NT2/D1 (cell line): ENCODE data around the gene ARHGEF18.

Experiments
- DNase-seq: peaks from one replicate; pipeline ENCODE4 v3.0.0-alpha.2; 2011; ENCODE audit warnings: low read depth, low spot score
- H3K27me3 ChIP-seq: 2 replicates; pipeline ENCODE4 v1.6.0; 2011; ENCODE audit warnings: mild to moderate bottlenecking; ENCODE audit not compliant: insufficient read length, insufficient read depth
- H3K36me3 ChIP-seq: 2 replicates; pipeline ENCODE4 v1.6.1; 2011; ENCODE audit warnings: mild to moderate bottlenecking, low read length, mixed read lengths; ENCODE audit not compliant: insufficient read depth, insufficient read length
- H3K4me1 ChIP-seq: 2 replicates; pipeline ENCODE4 v1.5.1; 2011; ENCODE audit not compliant: insufficient read depth, insufficient read length
- H3K4me3 ChIP-seq: 2 replicates; pipeline ENCODE4 v1.5.1; 2011; ENCODE audit warnings: low read depth; ENCODE audit not compliant: insufficient read length
- H3K9ac ChIP-seq: 2 replicates; pipeline ENCODE4 v1.6.0; 2011; ENCODE audit warnings: low read depth; ENCODE audit not compliant: insufficient read length
- H3K9me3 ChIP-seq: 2 replicates; pipeline ENCODE4 v1.5.1; 2011; ENCODE audit warnings: mild to moderate bottlenecking, low read length; ENCODE audit not compliant: insufficient read depth
- SUZ12 ChIP-seq: IDR thresholded peaks from 2 replicates; pipeline ENCODE4 v1.6.1; 2011; ENCODE audit not compliant: insufficient read length, insufficient read depth; ENCODE audit errors: extremely low read depth
- YY1 ChIP-seq: IDR thresholded peaks from 2 replicates; pipeline ENCODE4 v1.6.1; 2011; ENCODE audit not compliant: insufficient read length, insufficient read depth
- ZNF274 ChIP-seq: IDR thresholded peaks from 2 replicates; pipeline ENCODE4 v1.6.1; 2011; ENCODE audit warnings: mild to moderate bottlenecking, low read depth, low read length

The ARHGEF18 gene

GRCh38 chr19:7349961-7350711, 1.4 kb downstream of the ARHGEF18 start:
- Histone ChIP-seq H3K9ac (no peak overlapping the region), H3K9me3 (peaks cover 13% of the 10 kb centered on the region; the same call in 1 of the 2 replicates), H3K4me1 (no peaks in the 10 kb centered on the region), H3K27me3 (no peaks in the 10 kb centered on the region), H3K4me3 (no peak overlapping the region), H3K36me3 (no peaks in the 10 kb centered on the region)
- DNase-seq, result no peak
- TF ChIP-seq YY1 (no peak), ZNF274 (no peak), SUZ12 (no peak)

- Histone ChIP-seq H3K4me3 (no peak overlapping the region), H3K36me3 (no peaks in the 10 kb centered on the region), H3K9me3 (peaks cover 13% of the 10 kb centered on the region; the same call in 1 of the 2 replicates), H3K9ac (no peak overlapping the region), H3K27me3 (no peaks in the 10 kb centered on the region), H3K4me1 (peaks cover 7% of the 10 kb centered on the region)
- DNase-seq, result no peak
- TF ChIP-seq YY1 (no peak), ZNF274 (no peak), SUZ12 (no peak)
Measured at GRCh38 chr19:7351861-7352260, 3.1 kb downstream of the ARHGEF18 start.

GRCh38 chr19:7355151-7355820, 6.5 kb downstream of the ARHGEF18 start:
- H3K4me1 ChIP-seq, result peaks cover 8% of the 10 kb centered on the region
- no peak for DNase-seq
- no peak overlapping the region for H3K4me3 ChIP-seq
- no peak overlapping the region for H3K9ac ChIP-seq
- H3K27me3 ChIP-seq, result no peaks in the 10 kb centered on the region
- no peaks in the 10 kb centered on the region for H3K36me3 ChIP-seq
- no peak for TF ChIP-seq ZNF274
- TF ChIP-seq SUZ12, result no peak
- no peak for TF ChIP-seq YY1
- H3K9me3 ChIP-seq, result peaks cover 7% of the 10 kb centered on the region; the same call in 1 of the 2 replicates

- Histone ChIP-seq H3K4me3 (no peak overlapping the region), H3K36me3 (no peaks in the 10 kb centered on the region), H3K4me1 (peaks cover 14% of the 10 kb centered on the region), H3K9ac (no peak overlapping the region), H3K27me3 (no peaks in the 10 kb centered on the region), H3K9me3 (peaks cover 7% of the 10 kb centered on the region; the same call in 1 of the 2 replicates)
- TF ChIP-seq YY1, result no peak
- TF ChIP-seq SUZ12, result no peak
- no peak for TF ChIP-seq ZNF274
- DNase-seq, result no peak
Measured at GRCh38 chr19:7355871-7356270, 7.1 kb downstream of the ARHGEF18 start.

GRCh38 chr19:7356899-7357627, 8.3 kb downstream of the ARHGEF18 start:
- H3K4me3 ChIP-seq, result no peak overlapping the region
- H3K4me1 ChIP-seq, result peaks cover 15% of the 10 kb centered on the region
- no peak overlapping the region for H3K9ac ChIP-seq
- no peak for TF ChIP-seq SUZ12
- TF ChIP-seq YY1, result no peak
- no peak for TF ChIP-seq ZNF274
- H3K36me3 ChIP-seq, result no peaks in the 10 kb centered on the region
- no peak for DNase-seq
- no peaks in the 10 kb centered on the region for H3K9me3 ChIP-seq
- H3K27me3 ChIP-seq, result peaks cover under 1% of the 10 kb centered on the region

- Histone ChIP-seq H3K9ac (no peak overlapping the region), H3K27me3 (peaks cover 11% of the 10 kb centered on the region), H3K36me3 (no peaks in the 10 kb centered on the region), H3K4me1 (peaks cover 15% of the 10 kb centered on the region), H3K9me3 (no peaks in the 10 kb centered on the region), H3K4me3 (no peak overlapping the region)
- DNase-seq, result no peak
- TF ChIP-seq ZNF274 (no peak), SUZ12 (no peak), YY1 (no peak)
Measured at GRCh38 chr19:7358102-7358597, 9.4 kb downstream of the ARHGEF18 start.
